Endometrial microvascular endothelial cells (primary cell): ENCODE results near the gene CDYL. TPM values are rescaled to one million over a fixed set of nuclear protein-coding genes. Genes with fewer than 3 reads are reported as not detected.

Experiments
- in situ Hi-C: cut with HindIII; loops from 2 replicates; pipeline ENCODE4 v1.10.0; 2017; ENCODE audit warnings: low sequenced_read_pairs, low pct_unique_long_range_greater_than_20kb; ENCODE audit errors: inconsistent ontology term
- total RNA-seq: library from RNA; depleted of rRNA; stranded (reverse); fragments of >200 nt; gene quantifications from one replicate; pipeline ENCODE4 v1.2.3, GENCODE V29; 2015; ENCODE audit errors: inconsistent ontology term

The CDYL gene
- total RNA-seq, 1 donor from 2014 or later: 18.1 TPM

GRCh38 chr6:4768815-4769214 lies 7.4 kb upstream of the CDYL start:
- in situ Hi-C loops: no loop called here

DNA sequence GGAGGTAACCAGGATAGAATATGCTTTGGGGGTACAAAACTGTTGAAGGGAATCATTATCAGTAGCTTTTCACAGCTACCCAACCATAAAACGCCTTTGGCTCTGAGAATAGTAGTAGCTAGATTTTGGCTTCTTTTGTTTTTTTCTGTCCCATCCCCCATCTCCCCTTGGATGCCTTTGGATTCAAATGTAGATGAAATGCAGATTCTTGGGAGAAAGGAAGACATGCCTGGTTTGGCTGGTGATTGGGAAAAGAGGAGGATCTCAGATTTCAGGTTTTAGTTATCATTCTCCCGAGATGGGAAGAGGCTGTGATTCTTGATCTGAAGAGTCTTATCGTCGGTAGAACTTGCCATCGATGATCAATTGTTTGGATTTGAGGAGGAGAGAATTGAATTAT lies 3.5 kb upstream of the CDYL start:
- in situ Hi-C loops: no loop called here

GRCh38 chr6:4773181-4773580 lies 3.0 kb upstream of the CDYL start:
- in situ Hi-C loops: no loop called here

- in situ Hi-C loops: no loop called here
Observed at GRCh38 chr6:4774296-4774695, 1.9 kb upstream of the CDYL start.

GRCh38 chr6:4774715-4775493 lies 1.3 kb upstream of the CDYL start:
- in situ Hi-C loops: no loop called here

GRCh38 chr6:4775494-4776130 lies 592 bp upstream of the CDYL start:
- in situ Hi-C loops: no loop called here

DNA sequence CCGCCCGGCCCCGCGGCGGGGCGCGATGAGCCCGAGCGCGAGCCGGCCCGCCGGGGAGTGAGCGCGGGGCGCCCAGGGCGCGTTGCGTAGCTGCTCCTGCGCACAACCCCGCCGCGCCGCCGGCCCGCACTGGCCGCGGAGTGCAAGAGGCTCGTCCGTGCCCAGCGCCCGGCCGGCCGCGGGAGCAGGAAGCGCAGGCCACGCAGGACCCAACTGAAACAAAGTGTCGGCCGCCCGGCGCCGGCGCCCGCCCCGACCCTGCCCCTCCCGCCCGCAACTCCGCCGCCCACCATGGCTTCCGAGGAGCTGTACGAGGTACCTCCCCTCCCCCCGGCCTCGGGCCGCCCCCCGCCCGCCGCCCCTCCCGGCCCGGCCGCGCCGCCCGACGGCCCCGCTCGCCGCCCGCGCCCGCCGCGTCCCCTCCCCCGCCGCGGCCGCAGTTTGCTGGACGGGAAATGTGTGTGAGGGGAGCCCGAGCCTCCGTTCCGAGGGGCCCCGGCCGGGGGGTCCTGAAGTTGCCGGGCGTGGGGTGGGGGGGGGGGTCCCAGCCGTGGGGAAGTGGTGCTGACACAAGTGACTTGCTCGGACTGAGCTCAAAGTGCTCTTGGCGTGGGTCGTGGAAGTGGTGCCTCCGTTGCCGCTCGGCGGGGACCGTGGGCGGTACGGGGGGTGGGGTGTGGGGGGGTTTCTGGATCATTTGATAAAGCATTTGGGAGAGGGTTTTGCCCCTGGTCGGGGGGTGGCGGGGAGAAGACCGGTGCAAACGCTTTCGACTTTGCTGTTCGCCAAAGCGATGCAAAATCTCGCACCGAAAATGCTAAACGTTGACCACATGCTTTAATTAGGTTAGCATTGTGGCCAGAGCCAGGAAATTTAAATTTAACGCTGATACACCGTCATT lies 539 bp downstream of the CDYL start:
- in situ Hi-C loops: no loop called here

DNA sequence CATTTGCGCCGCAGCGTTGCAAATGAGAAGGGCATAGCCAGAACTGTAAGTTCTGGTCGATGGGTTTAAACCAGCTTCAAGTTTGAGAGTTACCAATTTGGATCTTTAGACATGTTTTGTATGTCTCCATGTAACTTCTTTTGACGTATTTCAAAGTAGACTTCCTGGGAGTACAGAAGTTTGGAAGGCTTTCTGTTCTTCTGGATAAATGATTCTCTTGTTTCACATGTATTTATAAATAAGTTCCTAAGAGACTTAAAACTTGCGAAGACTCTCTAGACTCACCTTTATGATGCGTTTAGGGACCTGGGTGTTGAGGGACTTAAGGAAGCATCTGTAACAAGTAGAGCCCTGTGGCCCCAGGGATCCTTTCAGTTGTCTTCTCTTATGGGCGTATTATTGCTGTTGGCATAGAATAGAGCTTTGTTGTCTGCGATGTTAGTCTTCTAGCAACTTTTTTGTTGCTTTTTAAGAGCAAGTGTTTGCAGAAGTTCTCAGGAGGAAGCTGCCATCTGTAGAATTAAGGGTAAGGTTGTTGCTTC lies 1.3 kb downstream of the CDYL start:
- in situ Hi-C loops: no loop called here

DNA sequence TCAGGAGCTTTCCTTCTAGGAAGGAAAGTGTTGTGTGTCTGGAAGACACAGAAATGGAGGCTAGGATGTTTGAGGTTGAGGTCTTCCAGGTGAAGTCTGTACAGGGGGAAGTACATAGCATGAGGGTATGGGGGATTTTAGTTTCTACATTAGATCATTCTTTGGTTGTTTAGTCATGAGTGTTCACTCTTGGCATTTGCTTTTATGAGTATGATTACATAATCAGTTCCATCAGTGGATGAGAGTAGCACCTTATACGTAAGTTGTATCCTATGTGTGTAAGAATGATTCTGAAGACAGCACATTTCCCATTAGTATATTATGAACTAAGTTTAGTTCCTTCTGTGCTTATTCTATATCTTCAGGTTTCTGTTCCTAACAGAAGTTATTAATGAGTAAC lies 1.9 kb downstream of the CDYL start:
- in situ Hi-C loops: no loop called here

- in situ Hi-C loops: no loop called here
Observed at GRCh38 chr6:4780360-4780812, 4.2 kb downstream of the CDYL start.

- in situ Hi-C loops: no loop called here
Observed at GRCh38 chr6:4781426-4781825, 5.2 kb downstream of the CDYL start.

GRCh38 chr6:4781967-4782575 lies 5.9 kb downstream of the CDYL start:
- in situ Hi-C loops: no loop called here

DNA sequence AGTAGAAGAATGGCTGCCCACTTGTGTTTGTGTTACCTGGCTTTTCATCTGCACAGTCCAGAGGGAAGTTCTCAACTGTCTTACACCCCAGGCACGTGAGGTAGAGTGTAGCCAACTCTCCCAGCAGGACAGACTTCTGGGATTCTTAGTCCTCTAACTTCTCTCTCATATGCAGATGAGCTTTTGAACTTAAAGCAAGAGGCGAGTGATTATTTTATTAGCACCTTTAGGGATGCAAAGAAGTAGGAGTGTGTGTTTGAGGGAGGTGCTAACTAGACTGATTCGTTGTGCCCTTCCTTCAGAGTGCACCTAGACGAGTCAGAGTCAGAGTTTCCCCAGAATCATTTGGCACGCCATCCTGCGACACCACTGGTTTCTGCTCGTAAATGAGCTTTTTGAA lies 10.8 kb downstream of the CDYL start:
- in situ Hi-C loops: no loop called here

DNA sequence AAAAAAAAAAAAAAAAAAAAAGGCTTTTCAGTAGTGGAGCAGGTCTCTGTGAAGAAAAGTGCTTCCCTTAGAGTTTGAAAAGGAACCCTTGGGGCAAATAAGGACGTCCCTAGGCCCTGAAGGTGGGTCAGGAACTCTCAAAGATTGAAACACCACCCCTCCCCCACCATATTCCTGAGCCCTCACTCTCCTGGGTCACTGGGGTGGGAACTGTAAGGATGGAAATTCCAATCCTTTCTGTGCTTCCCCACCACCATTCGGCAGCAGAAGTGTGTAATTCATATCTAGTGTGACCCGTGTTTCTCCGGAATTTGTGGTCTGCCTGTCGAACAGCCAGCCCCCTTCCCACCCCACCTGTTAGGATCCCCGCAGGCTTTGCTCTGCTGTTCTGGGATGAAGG lies 12.3 kb downstream of the CDYL start:
- in situ Hi-C loops: no loop called here

- in situ Hi-C loops: no loop called here
Observed at GRCh38 chr6:4788953-4789584, 12.9 kb downstream of the CDYL start.

GRCh38 chr6:4790158-4790899 lies 14.1 kb downstream of the CDYL start:
- in situ Hi-C loops: no loop called here

DNA sequence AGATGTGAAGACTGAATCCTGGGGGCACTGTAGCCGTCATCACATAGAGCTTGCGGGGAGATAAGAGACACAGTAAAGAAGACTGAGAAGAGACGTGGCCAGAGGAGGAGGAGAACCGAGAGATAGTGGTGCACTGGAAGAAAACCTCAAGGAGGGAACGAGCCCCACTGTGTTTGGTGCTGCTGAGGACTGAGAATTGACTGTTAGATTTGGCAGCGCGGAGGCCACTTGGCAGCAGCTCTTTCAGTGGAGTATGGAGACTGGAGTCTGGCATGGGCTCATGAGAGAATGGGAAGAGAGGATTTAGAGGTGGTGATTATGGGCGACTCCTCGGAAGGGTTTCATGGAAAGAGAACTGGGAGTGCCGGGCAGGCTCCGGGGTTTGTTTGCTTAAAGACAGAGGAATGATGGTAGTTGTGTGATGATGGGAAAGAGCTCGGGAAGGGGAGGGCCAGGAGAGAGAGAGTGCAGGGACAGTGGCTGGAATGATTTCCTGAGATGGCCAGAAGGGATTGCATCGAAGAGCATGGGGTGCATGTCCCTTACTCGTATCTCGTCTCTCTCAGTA lies 18.0 kb downstream of the CDYL start:
- in situ Hi-C loops: no loop called here

DNA sequence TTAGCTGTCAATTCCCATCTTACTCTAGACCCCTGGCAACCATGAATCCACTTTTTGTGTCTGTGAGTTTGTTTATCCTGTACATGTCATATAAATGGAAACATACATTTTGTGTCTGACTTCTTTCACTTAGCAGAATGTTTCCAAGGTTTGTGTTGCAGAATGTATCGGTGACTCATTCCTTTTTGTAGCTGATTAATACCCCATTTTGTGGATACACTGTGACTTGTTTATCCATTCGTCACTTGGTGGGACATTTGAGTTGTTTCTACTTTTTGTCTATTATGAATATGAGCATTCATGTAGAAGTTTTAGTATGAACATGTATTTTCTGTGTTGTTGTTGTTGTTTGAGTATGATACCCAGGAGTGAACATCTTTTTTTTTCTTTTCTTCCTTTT lies 21.4 kb downstream of the CDYL start:
- in situ Hi-C loops: no loop called here
